Right lobe of liver (tissue), 6 donors: Measurements from ENCODE around the gene C20orf173. TPM values are rescaled to one million over a fixed set of nuclear protein-coding genes. Genes with fewer than 3 reads are reported as not detected.

ENCODE experiments used
- ATAC-seq, 4 donors: fragments of 200-7000 bp; cut with Tn5 transposase; one replicate each; pipeline ENCODE4 v1.9.1; 2020; ENCODE audit warnings: mild to moderate bottlenecking in 4 of 4, moderate library complexity in 4 of 4
- DNase-seq, 3 donors: peaks; one replicate each; pipeline ENCODE4 v3.0.0-alpha.2; 2020
- H3K27ac ChIP-seq, 3 donors: fragments of 200-600 bp; one replicate each; pipeline ENCODE4 v1.8.0; 2022
- H3K27me3 ChIP-seq, 2 donors: fragments of 200-600 bp; one replicate each; pipeline ENCODE4 v1.8.0; 2022
- H3K36me3 ChIP-seq, 4 donors: fragments of 200-600 bp; sonication (generic) in 1 of 4; one replicate each; pipeline versions ENCODE4 v1.5.1 to v1.8.0; 2017 to 2022; ENCODE audit warnings: control low read depth in 1 of 4
- H3K4me1 ChIP-seq, 4 donors: fragments of 200-600 bp; sonication (generic) in 1 of 4; one replicate each; pipeline versions ENCODE4 v1.5.1 to v1.8.0; 2017 to 2022; ENCODE audit warnings: control low read depth in 1 of 4
- H3K4me3 ChIP-seq, 3 donors: fragments of 200-600 bp; one replicate each; pipeline ENCODE4 v1.8.0; 2022
- H3K9me3 ChIP-seq, 4 donors: fragments of 200-600 bp; sonication (generic) in 1 of 4; one replicate each; pipeline versions ENCODE4 v1.5.1 to v1.8.0; 2017 to 2022; ENCODE audit warnings: control low read depth in 1 of 4
- POLR2A ChIP-seq: fragments of 450-650 bp; IDR thresholded peaks from one replicate; pipeline ENCODE4 v1.6.1; 2017; ENCODE audit warnings: antibody characterized with exemption, mild to moderate bottlenecking
- WGBS: methylation state at CpG from one replicate; pipeline ENCODE4 v1.1.6; 2018; ENCODE audit warnings: low coverage, low lambda C conversion rate; ENCODE audit not compliant: insufficient coverage; ENCODE audit errors: missing lambda C conversion rate; 5-methylcytosine and 5-hydroxymethylcytosine counted together
- intact Hi-C, 2 donors: fragments of 100-400 bp; cut with DNase I; formaldehyde crosslinking; loops; one replicate each; pipeline versions ENCODE4 v1.11.2 to v1.14.1; 2022
- total RNA-seq, 6 experiments: library from RNA; depleted of rRNA in 2 of 6; stranded (reverse); fragments of >200 nt in 2 of 6; fragmentation: NEBNext Ultra II Directional in 3 of 6; extraction: Animal tissue kit (Norgen Biotek cat#: 25700) in 3 of 6; gene quantifications; one replicate each; pipeline versions ENCODE4 v1.1.0 to v1.2.4, GENCODE V29; 2016 to 2023
- TF ChIP-seq, protein P1 (sequence below), 4 donors: fragments of 200-600 bp in 3 of 4; fragments of 450-650 bp in 1 of 4; IDR thresholded peaks; one replicate each; pipeline versions ENCODE4 v1.5.1 to v1.8.0; 2016 to 2022; ENCODE audit warnings: antibody characterized with exemption in 4 of 4, mild to moderate bottlenecking in 2 of 4
- donor health status: DM: no; HTN: yes; CAD: no.
- donor health status: DM: no; HTN: no; CAD: no.
- donor health status: DM: no; HTN: no; CAD: no.
- donor health status: DM: no; HTN: yes; CAD: no.
- donor health status: DM: no; HTN: yes; CAD: no.

C20orf173 gene
- total RNA-seq, 6 experiments from 2014 or later: not detected

DNA sequence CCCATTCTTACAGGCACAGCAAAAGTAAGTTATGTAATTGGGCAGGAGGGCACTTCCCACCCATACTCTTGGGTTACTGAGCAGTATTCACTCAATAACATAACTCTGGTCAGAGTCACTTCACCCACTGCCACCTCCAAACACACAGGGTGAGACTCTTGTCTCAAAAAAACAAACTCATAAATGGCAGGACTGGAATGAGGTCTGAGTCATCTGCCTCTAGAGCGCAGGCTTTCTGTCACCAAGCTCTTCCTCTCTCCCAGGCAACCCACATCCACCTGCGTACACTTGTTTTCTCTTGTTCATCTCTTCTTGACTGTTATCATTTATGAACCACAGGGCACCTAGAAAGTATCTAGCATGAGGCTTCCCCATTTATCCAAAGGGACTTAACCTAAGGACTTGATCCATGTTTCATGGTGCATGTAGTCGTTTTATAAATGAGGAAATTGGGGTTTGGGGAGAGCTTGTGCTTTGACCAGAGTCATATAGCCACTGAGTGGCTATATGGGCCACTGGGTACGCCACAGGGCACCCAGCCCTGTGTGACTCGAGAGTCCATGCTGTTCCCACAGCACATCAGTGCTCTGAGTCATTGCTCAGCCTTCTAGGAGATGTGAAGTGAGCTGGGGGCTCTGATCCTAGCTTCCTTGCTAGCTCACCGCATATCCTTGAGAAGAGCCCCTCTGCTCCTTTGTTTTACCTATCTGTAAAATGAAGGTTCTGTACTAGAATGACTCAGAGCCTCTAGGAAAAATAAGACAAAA lies 22.4 kb downstream of the C20orf173 start:
- H3K4me1 ChIP-seq: no peaks in the 10 kb centered on the region
- H3K9me3 ChIP-seq: no peaks in the 10 kb centered on the region
- ATAC-seq (no peak), DNase-seq (no peak)
- H3K27me3 ChIP-seq: no peaks in the 10 kb centered on the region
- peaks cover 0 to 33% (median 9%) of the 10 kb centered on the region in 4 donors for H3K36me3 ChIP-seq
- TF ChIP-seq, protein P1, sequence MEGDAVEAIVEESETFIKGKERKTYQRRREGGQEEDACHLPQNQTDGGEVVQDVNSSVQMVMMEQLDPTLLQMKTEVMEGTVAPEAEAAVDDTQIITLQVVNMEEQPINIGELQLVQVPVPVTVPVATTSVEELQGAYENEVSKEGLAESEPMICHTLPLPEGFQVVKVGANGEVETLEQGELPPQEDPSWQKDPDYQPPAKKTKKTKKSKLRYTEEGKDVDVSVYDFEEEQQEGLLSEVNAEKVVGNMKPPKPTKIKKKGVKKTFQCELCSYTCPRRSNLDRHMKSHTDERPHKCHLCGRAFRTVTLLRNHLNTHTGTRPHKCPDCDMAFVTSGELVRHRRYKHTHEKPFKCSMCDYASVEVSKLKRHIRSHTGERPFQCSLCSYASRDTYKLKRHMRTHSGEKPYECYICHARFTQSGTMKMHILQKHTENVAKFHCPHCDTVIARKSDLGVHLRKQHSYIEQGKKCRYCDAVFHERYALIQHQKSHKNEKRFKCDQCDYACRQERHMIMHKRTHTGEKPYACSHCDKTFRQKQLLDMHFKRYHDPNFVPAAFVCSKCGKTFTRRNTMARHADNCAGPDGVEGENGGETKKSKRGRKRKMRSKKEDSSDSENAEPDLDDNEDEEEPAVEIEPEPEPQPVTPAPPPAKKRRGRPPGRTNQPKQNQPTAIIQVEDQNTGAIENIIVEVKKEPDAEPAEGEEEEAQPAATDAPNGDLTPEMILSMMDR (IDR thresholded peaks at IDR 0.05): no peak
- TF ChIP-seq POLR2A: no peak
- H3K27ac ChIP-seq: no peak overlapping the region
- intact Hi-C loops: no loop called here
- 94% methylated on average over 5 of the region's 6 CpGs for WGBS
- H3K4me3 ChIP-seq: no peak overlapping the region

DNA sequence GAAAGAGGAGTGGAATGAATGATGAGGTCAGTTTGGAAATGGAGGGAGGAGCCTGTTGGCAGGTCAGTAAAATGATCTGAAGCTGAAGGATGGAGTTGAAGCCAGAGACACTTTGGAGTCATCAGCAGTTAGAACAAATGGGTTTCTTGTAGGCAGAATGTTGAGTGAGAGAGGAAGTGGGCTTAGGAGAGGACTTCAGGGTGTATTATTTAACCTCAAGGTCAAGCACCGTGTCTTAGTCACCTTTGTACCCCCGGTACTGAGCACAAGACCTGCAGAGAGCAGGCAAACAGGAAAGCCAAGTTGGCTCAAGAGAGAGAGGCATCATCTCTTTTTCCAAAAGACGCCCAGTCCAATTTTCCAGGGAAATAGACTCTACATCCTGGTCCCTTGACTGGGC lies 23.3 kb downstream of the C20orf173 start:
- no peak for DNase-seq

DNA sequence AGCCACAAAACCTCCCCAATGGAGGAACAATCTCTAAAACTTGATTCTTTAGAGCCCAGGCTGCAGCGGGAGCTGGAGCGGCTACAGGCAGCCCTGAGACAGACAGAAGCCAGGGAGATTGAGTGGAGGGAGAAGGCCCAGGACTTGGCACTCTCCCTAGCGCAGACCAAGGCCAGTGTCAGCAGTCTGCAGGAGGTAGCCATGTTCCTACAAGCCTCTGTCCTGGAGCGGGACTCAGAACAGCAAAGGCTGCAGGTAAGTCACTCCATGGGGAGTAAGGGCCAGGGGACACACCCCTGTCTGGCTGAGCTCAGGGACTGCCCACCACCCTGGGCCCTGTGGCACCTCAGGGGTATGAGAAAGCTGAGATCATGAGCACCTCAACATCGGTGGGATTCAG lies 24.7 kb downstream of the C20orf173 start:
- H3K27me3 ChIP-seq: no peaks in the 10 kb centered on the region
- ATAC-seq (no peak), DNase-seq (no peak)
- no peaks in the 10 kb centered on the region for H3K9me3 ChIP-seq
- peaks cover 0 to 32% (median 9%) of the 10 kb centered on the region in 4 donors for H3K36me3 ChIP-seq
- intact Hi-C loops: no loop called here
- WGBS: no CpG with 5 or more reads among the region's 5 CpGs
- no peaks in the 10 kb centered on the region for H3K4me1 ChIP-seq
- H3K27ac ChIP-seq: no peak overlapping the region
- no peak for TF ChIP-seq POLR2A
- TF ChIP-seq, protein P1 (IDR thresholded peaks at IDR 0.05): no peak
- H3K4me3 ChIP-seq: no peak overlapping the region

More for the DNA sequence above, 23.3 kb downstream of the C20orf173 start:
- Histone ChIP-seq H3K4me3 (no peak overlapping the region), H3K27ac (no peak overlapping the region), H3K4me1 (no peaks in the 10 kb centered on the region), H3K36me3 (peaks cover 0 to 30% (median 9%) of the 10 kb centered on the region in 4 donors), H3K27me3 (no peaks in the 10 kb centered on the region), H3K9me3 (no peaks in the 10 kb centered on the region)
- intact Hi-C loops: no loop called here
- TF ChIP-seq, protein P1 (IDR thresholded peaks at IDR 0.05): no peak
- no peak for TF ChIP-seq POLR2A
- 83% methylated on average over 1 of the region's 3 CpGs for WGBS
- no peak for ATAC-seq

DNA sequence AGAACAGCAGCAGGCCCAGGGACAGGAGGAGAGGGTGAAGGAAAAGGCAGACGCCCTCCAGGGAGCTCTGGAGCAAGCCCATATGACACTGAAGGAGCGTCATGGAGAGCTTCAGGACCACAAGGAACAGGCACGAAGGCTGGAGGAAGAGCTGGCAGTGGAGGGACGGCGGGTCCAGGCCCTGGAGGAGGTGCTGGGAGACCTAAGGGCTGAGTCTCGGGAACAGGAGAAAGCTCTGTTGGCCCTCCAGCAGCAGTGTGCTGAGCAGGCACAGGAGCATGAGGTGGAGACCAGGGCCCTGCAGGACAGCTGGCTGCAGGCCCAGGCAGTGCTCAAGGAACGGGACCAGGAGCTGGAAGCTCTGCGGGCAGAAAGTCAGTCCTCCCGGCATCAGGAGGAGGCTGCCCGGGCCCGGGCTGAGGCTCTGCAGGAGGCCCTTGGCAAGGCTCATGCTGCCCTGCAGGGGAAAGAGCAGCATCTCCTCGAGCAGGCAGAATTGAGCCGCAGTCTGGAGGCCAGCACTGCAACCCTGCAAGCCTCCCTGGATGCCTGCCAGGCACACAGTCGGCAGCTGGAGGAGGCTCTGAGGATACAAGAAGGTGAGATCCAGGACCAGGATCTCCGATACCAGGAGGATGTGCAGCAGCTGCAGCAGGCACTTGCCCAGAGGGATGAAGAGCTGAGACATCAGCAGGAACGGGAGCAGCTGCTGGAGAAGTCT lies 25.5 kb downstream of the C20orf173 start:
- TF ChIP-seq, protein P1 (IDR thresholded peaks at IDR 0.05): no peak
- no peak for TF ChIP-seq POLR2A
- H3K9me3 ChIP-seq: no peaks in the 10 kb centered on the region
- no peaks in the 10 kb centered on the region for H3K4me1 ChIP-seq
- intact Hi-C loops: no loop called here
- 93% methylated on average over 3 of the region's 16 CpGs for WGBS
- DNase-seq: no peak
- no peak overlapping the region for H3K4me3 ChIP-seq
- no peak for ATAC-seq
- H3K27ac ChIP-seq: no peak overlapping the region
- no peaks in the 10 kb centered on the region for H3K27me3 ChIP-seq
- H3K36me3 ChIP-seq: peaks cover 0 to 39% (median 11%) of the 10 kb centered on the region in 4 donors
